Middle frontal gyrus (tissue), 1 donor: ENCODE data around the gene LAMTOR4.
"Not testable (repeated sequence)": the region's sequence is repeated elsewhere in the genome, so short reads cannot be mapped to it uniquely, and the experiment has no call there.

ENCODE experiments used
- DNase-seq: peaks from one replicate; pipeline ENCODE4 v3.0.0-alpha.2; 2015; ENCODE audit warnings: low spot score; ENCODE audit errors: extremely low spot score

Gene LAMTOR4

DNA sequence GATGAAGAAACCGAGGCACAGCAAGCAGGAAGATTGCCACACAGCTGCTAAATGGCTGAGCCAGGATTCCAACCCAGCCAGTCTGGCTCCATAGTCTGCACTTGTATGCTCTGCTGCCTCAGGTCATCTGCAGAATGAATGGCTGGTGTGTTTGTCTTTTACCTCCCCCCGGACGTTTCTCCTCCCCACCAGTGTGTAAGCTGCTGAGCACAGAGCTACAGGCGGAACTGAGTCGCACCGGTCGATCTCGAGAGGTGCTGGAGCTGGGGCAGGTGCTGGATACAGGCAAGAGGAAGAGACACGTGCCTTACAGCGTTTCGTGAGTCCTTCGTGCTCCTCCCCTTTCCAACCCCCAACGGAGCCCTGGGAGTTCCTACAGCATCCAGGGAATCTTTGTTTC, 26.7 kb upstream of the LAMTOR4 start:
- no peak for DNase-seq

GRCh38 chr7:100122568-100122967, 26.1 kb upstream of the LAMTOR4 start:
- DNase-seq, result no peak

DNA sequence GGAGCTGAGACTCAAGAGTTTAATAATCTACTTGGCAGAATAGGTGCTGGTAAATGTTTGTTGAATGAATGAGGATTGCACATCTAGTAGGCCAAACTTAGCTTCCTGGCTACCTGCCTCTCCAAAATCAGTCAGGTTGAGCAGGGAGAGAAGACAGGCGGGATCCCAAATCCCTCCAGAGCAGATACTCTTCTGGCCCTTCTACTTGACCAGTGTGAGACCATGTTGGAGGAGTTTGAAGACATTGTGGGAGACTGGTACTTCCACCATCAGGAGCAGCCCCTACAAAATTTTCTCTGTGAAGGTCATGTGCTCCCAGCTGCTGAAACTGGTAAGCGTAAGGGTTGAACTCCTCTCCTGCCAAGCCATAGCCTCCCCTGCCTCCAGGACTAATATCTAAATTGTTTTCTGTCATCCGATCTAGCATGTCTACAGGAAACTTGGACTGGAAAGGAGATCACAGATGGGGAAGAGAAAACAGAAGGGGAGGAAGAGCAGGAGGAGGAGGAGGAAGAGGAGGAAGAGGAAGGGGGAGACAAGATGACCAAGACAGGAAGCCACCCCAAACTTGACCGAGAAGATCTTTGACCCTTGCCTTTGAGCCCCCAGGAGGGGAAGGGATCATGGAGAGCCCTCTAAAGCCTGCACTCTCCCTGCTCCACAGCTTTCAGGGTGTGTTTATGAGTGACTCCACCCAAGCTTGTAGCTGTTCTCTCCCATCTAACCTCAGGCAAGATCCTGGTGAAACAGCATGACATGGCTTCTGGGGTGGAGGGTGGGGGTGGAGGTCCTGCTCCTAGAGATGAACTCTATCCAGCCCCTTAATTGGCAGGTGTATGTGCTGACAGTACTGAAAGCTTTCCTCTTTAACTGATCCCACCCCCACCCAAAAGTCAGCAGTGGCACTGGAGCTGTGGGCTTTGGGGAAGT, 24.2 kb upstream of the LAMTOR4 start:
- DNase-seq, result no peak

- no peak for DNase-seq
Observed at GRCh38 chr7:100126239-100126930, 22.3 kb upstream of the LAMTOR4 start.

DNA sequence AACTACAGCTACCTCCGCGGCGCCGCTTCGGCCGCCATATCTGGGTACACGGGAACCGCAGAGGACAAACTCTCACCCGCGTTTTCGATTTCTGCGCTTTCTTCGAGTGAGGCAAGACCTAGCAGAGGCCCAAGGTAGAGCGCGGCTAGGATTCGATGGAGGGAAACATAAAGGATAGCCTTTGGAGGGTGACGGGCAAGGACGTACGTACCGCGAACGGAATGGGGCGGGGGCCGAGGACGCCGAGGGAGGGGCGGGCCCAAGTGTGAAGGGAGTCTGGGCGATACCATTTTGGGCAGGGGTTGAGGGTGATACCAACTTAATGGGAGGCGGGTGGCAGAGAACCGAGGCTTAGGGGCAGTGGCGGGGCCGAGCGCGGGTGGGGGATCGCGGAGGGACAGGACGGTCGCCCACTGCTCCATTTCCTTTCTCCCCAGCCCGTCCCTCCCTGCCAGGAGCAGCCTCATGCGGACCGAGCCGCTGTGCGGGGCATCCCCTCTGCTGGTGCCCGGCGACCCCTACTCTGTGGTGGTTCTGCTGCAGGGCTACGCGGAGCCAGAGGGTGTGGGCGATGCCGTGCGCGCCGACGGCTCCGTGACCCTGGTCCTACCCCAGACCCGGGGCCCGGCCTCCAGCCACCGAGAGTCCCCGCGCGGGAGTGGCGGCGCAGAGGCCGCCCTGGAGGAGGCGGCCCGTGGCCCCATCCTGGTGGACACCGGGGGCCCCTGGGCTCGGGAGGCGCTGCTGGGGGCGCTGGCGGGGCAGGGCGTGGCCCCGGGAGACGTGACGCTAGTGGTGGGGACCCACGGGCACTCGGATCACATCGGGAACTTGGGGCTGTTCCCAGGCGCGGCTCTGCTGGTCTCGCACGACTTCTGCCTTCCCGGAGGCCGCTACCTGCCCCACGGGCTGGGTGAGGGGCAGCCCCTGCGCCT, 21.5 kb upstream of the LAMTOR4 start, which contains the start of gene MBLAC1:
Gene MBLAC1 (plus strand): TSS at position 37 of the 935 bp plus-strand sequence. CDS start 429 bp downstream, at position 466.
- peak; percentile 73 for DNase-seq

GRCh38 chr7:100127866-100128636, 20.7 kb upstream of the LAMTOR4 start:
- no peak for DNase-seq

DNA sequence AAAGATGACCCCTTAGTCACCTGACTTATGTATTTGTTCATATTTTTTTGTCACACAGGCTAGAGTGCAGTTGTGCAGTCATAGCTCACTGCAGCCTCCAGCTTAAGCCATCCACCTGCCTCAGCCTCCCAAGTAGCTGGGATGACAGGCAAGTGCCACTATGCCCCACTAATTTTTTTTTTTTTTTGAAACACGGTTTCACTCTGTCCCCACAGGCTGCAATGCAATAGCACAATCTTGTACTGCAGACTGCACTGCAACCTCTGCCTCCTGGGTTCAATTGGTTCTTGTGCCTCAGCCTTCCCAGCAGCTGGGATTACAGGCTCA, 20.1 kb upstream of the LAMTOR4 start:
- DNase-seq, result no peak

DNA sequence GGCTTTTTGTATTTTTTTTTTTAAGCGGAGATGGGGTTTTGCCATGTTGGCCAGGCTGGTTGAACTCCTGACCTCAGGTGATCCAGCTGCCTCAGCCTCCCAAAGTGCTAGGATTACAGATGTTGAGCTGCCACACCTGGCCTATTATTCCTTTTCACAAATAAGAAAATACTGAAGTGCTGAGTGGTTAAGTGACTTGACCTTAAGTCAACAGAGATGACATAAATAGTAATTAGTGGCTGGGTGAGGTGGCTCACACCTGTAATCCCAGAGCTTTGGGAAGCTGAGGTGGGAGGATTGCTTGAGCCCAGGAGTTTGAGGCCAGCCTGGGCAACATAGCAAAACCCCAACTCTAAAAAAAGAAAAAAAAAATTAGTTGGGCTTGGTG, 18.5 kb upstream of the LAMTOR4 start:
- DNase-seq, result not testable (repeated sequence)

DNA sequence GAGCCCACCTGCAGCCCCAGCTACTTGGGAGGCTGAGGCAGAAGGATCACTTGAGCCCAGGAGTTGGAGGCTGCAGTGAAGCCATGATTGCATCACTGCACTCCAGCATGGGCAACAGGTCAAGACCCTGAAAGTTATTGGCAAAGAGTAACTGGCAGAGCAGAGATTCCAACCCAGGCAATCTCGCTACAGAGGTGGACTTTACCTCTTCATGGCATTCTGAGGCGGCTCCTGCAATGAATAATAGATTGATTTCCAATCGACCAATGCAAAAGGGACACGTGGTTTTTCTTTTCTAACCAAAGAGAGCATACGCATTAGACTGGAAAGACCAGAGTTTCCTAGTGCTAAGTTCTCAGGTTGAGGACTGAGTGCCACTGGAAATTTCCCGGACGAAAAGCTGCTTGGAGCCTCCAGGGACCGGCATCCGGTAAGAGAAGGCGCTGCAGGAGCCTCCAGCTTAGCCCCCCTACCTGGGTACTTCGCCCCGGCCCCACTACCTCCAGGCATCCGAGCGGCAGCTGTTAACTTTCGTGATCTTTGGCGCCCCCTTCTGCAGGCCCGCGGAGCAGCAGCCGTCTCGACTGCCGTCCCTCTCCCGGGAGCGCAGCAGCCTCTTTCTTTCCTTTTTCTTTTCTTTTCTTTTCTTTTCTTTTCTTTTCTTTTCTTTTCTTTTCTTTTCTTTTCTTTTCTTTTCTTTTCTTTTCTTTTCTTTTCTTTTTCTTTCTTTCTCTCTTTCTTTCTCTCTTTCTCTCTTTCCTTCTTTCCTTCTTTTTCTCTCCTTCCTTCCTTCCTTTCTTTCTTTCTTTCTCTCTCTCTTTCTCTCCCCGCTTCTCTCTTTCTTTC, 17.9 kb upstream of the LAMTOR4 start:
- no peak for DNase-seq

DNA sequence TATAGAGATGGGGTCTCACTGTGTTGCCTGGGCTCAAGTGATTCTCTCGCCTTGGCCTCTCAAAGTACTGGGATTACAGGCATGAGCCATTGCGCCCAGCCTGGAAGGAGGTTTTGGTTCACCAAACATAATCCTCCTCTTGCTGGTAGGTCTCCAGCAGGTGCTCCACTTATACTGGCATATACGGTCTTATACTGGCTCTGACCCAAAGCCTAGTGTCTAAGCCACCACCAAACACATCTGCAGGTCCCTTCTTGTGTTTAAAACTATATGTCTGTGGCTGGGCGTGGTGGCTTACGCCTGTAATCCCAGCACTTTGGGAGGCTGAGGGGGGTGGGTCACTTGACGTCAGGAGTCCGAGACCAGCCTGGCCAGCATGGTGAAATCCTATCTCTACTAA, 16.6 kb upstream of the LAMTOR4 start:
- DNase-seq, result no peak

GRCh38 chr7:100132697-100133151, 16.0 kb upstream of the LAMTOR4 start:
- DNase-seq, result no peak

GRCh38 chr7:100137851-100138760, 10.6 kb upstream of the LAMTOR4 start:
- no peak for DNase-seq

- DNase-seq, result no peak
Observed at GRCh38 chr7:100141555-100141949, 7.2 kb upstream of the LAMTOR4 start.

DNA sequence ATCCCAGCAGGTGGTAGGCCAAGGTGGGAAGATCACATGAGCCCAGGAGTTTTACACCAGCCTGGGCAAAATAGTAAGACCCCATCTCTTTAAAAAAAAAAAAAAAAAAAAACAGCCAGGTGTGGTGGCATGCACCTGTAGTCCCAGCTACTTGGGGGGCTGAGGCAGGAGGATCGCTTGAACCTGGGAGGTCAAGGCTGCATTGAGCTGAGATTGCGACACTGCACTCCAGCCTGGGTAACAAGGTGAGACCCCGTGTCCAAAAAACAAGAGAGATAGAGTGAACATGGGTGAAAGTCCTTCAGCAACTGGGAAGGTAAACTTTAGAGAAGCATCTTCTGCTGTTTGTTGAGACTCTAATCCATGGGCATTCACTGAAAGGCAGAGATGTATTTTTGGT, 6.3 kb upstream of the LAMTOR4 start:
- no peak for DNase-seq

DNA sequence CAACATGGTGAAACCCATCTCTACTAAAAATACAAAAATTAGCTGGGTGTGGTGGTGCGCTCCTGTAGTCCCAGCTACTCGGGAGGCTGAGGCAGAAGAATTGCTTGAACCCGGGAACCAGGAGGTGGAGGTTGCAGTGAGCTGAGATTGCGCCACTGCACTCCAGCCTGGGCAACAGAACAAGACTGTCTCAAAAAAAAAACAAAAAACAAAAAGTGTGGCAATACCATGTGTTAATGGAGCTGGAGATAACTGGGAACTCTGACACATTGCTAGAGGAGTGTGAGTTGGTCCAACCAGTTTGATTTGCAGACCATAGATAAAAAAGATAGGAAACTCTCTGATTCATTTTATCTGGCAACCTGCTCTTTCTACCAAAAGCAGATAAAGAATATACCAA, 2.4 kb upstream of the LAMTOR4 start:
- not testable (repeated sequence) for DNase-seq

DNA sequence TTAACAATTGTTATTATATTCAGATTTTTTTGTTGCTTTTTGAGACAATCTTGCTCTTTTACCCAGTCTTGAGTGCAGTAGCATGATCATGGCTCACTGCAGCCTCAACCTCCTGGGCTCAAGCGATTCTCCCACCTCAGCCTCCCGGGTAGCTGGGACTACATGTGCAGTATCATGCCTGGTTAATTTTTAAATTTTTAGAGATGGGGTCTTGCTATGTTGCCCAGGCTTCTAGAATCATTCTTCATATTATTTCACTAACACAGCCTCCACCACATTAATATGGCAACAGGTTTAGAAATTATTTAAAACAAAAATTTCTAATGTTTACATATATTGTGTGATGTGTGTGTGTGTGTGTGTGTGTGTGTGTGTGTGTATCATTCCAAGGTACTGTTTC, 1.4 kb upstream of the LAMTOR4 start:
- no peak for DNase-seq

DNA sequence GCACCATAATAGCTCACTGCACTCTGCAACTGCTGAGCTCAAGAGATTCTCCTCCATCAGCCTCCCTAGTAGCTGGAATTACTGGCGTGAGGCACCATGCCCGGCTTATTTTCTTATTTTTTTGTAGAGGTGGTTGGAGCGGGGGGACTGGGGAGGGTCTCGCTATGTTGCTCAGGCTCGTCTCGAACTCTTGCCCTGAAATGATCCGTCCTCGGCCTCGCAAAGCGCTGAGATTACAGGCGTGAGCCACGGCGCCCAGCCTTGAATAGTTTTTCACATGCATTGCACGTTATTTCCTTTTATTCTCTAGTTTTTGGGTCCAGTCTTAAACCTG, 526 bp upstream of the LAMTOR4 start:
- no peak for DNase-seq

- no peak for DNase-seq
Observed at GRCh38 chr7:100152404-100152803, 3.7 kb downstream of the LAMTOR4 start.
